Right lobe of liver (tissue), 6 donors: Measurements from ENCODE around the gene EHD1. TPM values are rescaled to one million over a fixed set of nuclear protein-coding genes. Genes with fewer than 3 reads are reported as not detected.

Experiments used
- ATAC-seq, 4 donors: fragments of 200-7000 bp; cut with Tn5 transposase; one replicate each; pipeline ENCODE4 v1.9.1; 2020; ENCODE audit warnings: mild to moderate bottlenecking in 4 of 4, moderate library complexity in 4 of 4
- DNase-seq, 3 donors: peaks; one replicate each; pipeline ENCODE4 v3.0.0-alpha.2; 2020
- H3K27ac ChIP-seq, 3 donors: fragments of 200-600 bp; one replicate each; pipeline ENCODE4 v1.8.0; 2022
- H3K27me3 ChIP-seq, 2 donors: fragments of 200-600 bp; one replicate each; pipeline ENCODE4 v1.8.0; 2022
- H3K36me3 ChIP-seq, 4 donors: fragments of 200-600 bp; sonication (generic) in 1 of 4; one replicate each; pipeline versions ENCODE4 v1.5.1 to v1.8.0; 2017 to 2022; ENCODE audit warnings: control low read depth in 1 of 4
- H3K4me1 ChIP-seq, 4 donors: fragments of 200-600 bp; sonication (generic) in 1 of 4; one replicate each; pipeline versions ENCODE4 v1.5.1 to v1.8.0; 2017 to 2022; ENCODE audit warnings: control low read depth in 1 of 4
- H3K4me3 ChIP-seq, 3 donors: fragments of 200-600 bp; one replicate each; pipeline ENCODE4 v1.8.0; 2022
- H3K9me3 ChIP-seq, 4 donors: fragments of 200-600 bp; sonication (generic) in 1 of 4; one replicate each; pipeline versions ENCODE4 v1.5.1 to v1.8.0; 2017 to 2022; ENCODE audit warnings: control low read depth in 1 of 4
- POLR2A ChIP-seq: fragments of 450-650 bp; IDR thresholded peaks from one replicate; pipeline ENCODE4 v1.6.1; 2017; ENCODE audit warnings: antibody characterized with exemption, mild to moderate bottlenecking
- WGBS: methylation state at CpG from one replicate; pipeline ENCODE4 v1.1.6; 2018; ENCODE audit warnings: low coverage, low lambda C conversion rate; ENCODE audit not compliant: insufficient coverage; ENCODE audit errors: missing lambda C conversion rate; 5-methylcytosine and 5-hydroxymethylcytosine counted together
- intact Hi-C, 2 donors: fragments of 100-400 bp; cut with DNase I; formaldehyde crosslinking; loops; one replicate each; pipeline versions ENCODE4 v1.11.2 to v1.14.1; 2022
- total RNA-seq, 6 experiments: library from RNA; depleted of rRNA in 2 of 6; stranded (reverse); fragments of >200 nt in 2 of 6; fragmentation: NEBNext Ultra II Directional in 3 of 6; extraction: Animal tissue kit (Norgen Biotek cat#: 25700) in 3 of 6; gene quantifications; one replicate each; pipeline versions ENCODE4 v1.1.0 to v1.2.4, GENCODE V29; 2016 to 2023
- TF ChIP-seq, protein P1 (sequence below), 4 donors: fragments of 200-600 bp in 3 of 4; fragments of 450-650 bp in 1 of 4; IDR thresholded peaks; one replicate each; pipeline versions ENCODE4 v1.5.1 to v1.8.0; 2016 to 2022; ENCODE audit warnings: antibody characterized with exemption in 4 of 4, mild to moderate bottlenecking in 2 of 4
- donor health status: DM: no; HTN: yes; CAD: no.
- donor health status: DM: no; HTN: no; CAD: no.
- donor health status: DM: no; HTN: no; CAD: no.
- donor health status: DM: no; HTN: yes; CAD: no.
- donor health status: DM: no; HTN: yes; CAD: no.

Gene EHD1
- total RNA-seq, 6 experiments from 2014 or later = 18.8 to 36.1 (median 26.3) TPM

DNA sequence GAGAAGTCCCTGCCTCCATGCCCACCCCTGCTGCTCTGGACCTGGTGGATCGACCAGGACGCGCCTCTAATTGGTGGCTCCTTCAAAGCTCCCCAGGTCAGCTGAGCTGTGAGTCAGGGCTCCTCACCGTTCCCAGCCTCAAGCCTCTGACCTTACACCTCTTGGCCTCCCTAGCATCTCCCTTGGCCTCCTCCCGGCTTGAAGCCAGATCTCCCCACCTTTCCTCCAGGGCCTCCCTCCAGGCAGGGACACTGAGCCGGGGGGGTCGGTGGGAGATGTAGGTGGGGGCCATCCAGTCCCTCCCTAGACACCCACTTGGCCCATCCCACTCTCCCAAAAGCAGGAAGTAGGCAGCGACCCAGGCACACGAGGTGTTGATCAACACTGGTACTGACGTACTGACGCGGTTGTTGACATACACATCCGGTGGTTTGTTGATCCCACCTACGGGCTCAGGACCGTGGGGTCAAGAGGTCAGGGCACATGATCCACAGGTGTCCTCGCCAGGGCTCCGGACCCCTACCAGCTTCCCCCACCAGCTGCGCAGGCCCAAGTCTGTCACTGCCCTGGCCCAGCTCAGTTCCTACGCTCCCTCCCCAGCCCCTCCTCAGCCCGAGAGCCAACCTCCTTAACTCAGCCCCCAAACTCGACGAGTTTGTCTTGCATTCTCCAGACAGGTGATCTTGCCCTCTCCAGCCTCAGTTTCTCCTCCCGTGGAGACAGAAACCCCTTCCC, 37.8 kb upstream of the EHD1 start:
- Histone ChIP-seq H3K4me1 (peaks cover 0 to 14% (median 4%) of the 10 kb centered on the region in 4 donors), H3K9me3 (no peaks in the 10 kb centered on the region), H3K4me3 (peak overlapping the region; percentile 87 to 99 (median 91)), H3K36me3 (peaks cover 5 to 31% (median 15%) of the 10 kb centered on the region in 4 donors), H3K27me3 (no peaks in the 10 kb centered on the region), H3K27ac (peak overlapping the region; percentile 77 to 89 (median 85))
- intact Hi-C loops = no loop called here
- DNase-seq (peak in 2 of 3 donors; percentile 78 to 81), ATAC-seq (peak; percentile 38 to 61 (median 42))
- TF ChIP-seq POLR2A = no peak
- TF ChIP-seq, protein P1, sequence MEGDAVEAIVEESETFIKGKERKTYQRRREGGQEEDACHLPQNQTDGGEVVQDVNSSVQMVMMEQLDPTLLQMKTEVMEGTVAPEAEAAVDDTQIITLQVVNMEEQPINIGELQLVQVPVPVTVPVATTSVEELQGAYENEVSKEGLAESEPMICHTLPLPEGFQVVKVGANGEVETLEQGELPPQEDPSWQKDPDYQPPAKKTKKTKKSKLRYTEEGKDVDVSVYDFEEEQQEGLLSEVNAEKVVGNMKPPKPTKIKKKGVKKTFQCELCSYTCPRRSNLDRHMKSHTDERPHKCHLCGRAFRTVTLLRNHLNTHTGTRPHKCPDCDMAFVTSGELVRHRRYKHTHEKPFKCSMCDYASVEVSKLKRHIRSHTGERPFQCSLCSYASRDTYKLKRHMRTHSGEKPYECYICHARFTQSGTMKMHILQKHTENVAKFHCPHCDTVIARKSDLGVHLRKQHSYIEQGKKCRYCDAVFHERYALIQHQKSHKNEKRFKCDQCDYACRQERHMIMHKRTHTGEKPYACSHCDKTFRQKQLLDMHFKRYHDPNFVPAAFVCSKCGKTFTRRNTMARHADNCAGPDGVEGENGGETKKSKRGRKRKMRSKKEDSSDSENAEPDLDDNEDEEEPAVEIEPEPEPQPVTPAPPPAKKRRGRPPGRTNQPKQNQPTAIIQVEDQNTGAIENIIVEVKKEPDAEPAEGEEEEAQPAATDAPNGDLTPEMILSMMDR (IDR thresholded peaks at IDR 0.05) = no peak
- 0% methylated on average over 8 of the region's 23 CpGs for WGBS

- intact Hi-C loops = no loop called here
- no peak for DNase-seq
- no peak overlapping the region for H3K27ac ChIP-seq
- peaks cover 5 to 38% (median 17%) of the 10 kb centered on the region in 4 donors for H3K36me3 ChIP-seq
- no peak for ATAC-seq
- H3K9me3 ChIP-seq = no peaks in the 10 kb centered on the region
- H3K4me3 ChIP-seq = no peak overlapping the region
- peaks cover 0 to 14% (median 4%) of the 10 kb centered on the region in 4 donors for H3K4me1 ChIP-seq
- no peaks in the 10 kb centered on the region for H3K27me3 ChIP-seq
- WGBS = 68% methylated on average over 4 of the region's 7 CpGs
- TF ChIP-seq, protein P1 (IDR thresholded peaks at IDR 0.05) = no peak
- TF ChIP-seq POLR2A = no peak
Measured at GRCh38 chr11:64915376-64915887, 37.0 kb upstream of the EHD1 start.

- no peak for TF ChIP-seq POLR2A
- TF ChIP-seq, protein P1 (IDR thresholded peaks at IDR 0.05) = no peak
- Histone ChIP-seq H3K9me3 (no peaks in the 10 kb centered on the region), H3K36me3 (peaks cover 5 to 51% (median 25%) of the 10 kb centered on the region in 4 donors), H3K4me1 (peaks cover 0 to 14% (median 4%) of the 10 kb centered on the region in 4 donors), H3K27ac (no peak overlapping the region), H3K27me3 (no peaks in the 10 kb centered on the region), H3K4me3 (no peak overlapping the region)
- WGBS = no CpG with 5 or more reads among the region's 17 CpGs
- DNase-seq (no peak), ATAC-seq (no peak)
- intact Hi-C loops = no loop called here
Measured at GRCh38 chr11:64914123-64914522, 35.7 kb upstream of the EHD1 start.

GRCh38 chr11:64913171-64913727, 34.8 kb upstream of the EHD1 start:
- Histone ChIP-seq H3K27me3 (no peaks in the 10 kb centered on the region), H3K9me3 (no peaks in the 10 kb centered on the region), H3K4me1 (peaks cover 0 to 13% (median 4%) of the 10 kb centered on the region in 4 donors), H3K36me3 (peaks cover 5 to 55% (median 28%) of the 10 kb centered on the region in 4 donors), H3K4me3 (no peak overlapping the region), H3K27ac (no peak overlapping the region)
- intact Hi-C loops = no loop called here
- ATAC-seq = no peak
- DNase-seq = no peak
- WGBS = 81% methylated on average over 3 of the region's 18 CpGs
- TF ChIP-seq POLR2A = no peak
- TF ChIP-seq, protein P1 (IDR thresholded peaks at IDR 0.05) = no peak
